HFF-Myc (cell line): ENCODE measurements around the gene DAND5.

ENCODE experiments used
- DNase-seq: peaks from one replicate; pipeline ENCODE4 v3.0.0-alpha.2; 2011; ENCODE audit warnings: low read depth; ENCODE audit errors: extremely low read depth
- H3K4me3 ChIP-seq: replicated peaks from 2 replicates; pipeline ENCODE4 v1.5.1; 2011; ENCODE audit warnings: low read depth, mild to moderate bottlenecking, control low read depth, low read length
- TF ChIP-seq, protein P1 (sequence below): IDR thresholded peaks from 2 replicates; pipeline ENCODE4 v1.5.1; 2012; ENCODE audit warnings: mild to moderate bottlenecking, low read depth, low read length, control low read depth; ENCODE audit errors: missing control alignments

Gene DAND5

DNA sequence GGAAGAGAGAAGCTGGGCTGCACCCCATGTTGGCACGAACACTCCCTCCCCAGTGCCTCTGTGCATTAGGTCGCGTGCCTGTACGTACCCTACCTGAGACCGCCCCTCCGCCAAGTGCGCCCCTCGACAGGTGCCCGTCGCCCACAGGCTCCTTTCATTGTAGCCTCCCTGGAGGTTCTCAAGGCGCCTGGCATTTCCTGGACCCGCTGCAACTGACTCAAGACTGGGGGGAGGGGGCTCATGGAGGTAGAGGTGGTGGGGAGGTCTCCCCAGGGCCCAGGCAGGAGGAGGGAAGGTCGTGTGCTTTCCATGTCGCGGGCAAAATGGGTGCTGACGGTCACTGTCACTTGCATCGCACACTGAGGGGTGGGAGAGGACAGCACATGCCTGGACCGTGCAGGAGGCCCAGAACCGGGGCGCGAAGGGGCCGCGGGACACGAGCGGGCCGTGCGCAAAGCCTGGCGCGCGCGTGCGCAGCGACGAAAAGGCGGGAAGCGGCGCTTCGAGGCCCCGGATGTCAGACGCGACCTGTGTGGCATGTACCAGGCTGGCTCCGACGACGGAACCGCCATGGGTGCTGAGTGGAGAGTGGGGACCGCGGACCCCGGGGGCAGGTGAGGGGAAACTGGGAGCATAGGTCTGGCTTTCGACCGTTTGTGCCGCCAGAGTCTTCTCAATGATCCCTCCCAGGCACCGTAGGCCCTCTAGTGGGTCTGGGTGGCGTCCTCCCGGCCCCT, 42.4 kb downstream of the DAND5 start:
- TF ChIP-seq, protein P1, sequence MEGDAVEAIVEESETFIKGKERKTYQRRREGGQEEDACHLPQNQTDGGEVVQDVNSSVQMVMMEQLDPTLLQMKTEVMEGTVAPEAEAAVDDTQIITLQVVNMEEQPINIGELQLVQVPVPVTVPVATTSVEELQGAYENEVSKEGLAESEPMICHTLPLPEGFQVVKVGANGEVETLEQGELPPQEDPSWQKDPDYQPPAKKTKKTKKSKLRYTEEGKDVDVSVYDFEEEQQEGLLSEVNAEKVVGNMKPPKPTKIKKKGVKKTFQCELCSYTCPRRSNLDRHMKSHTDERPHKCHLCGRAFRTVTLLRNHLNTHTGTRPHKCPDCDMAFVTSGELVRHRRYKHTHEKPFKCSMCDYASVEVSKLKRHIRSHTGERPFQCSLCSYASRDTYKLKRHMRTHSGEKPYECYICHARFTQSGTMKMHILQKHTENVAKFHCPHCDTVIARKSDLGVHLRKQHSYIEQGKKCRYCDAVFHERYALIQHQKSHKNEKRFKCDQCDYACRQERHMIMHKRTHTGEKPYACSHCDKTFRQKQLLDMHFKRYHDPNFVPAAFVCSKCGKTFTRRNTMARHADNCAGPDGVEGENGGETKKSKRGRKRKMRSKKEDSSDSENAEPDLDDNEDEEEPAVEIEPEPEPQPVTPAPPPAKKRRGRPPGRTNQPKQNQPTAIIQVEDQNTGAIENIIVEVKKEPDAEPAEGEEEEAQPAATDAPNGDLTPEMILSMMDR, result no peak
- no peak overlapping the region for H3K4me3 ChIP-seq

DNA sequence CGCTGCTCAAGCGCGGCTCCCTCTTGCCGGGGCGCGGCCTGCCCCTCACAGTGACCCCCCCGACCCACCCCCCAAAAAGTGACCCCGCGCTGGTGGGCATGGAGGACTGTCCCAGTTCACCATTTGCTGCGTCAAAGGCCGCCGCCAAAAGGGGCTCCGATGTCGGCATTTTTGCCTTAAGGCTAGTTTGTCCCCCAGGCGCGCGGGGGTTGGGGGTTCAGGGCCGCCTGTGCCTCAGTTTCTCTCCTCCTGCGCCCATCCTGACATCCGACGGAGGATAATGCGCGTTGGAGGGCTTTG, 43.0 kb downstream of the DAND5 start:
- TF ChIP-seq, protein P1, result no peak
- H3K4me3 ChIP-seq, result peak overlapping the region; percentile 35; the same call in 1 of the 2 replicates
- DNase-seq, result no peak

More for the DNA sequence above, 42.4 kb downstream of the DAND5 start:
- DNase-seq, result no peak

DNA sequence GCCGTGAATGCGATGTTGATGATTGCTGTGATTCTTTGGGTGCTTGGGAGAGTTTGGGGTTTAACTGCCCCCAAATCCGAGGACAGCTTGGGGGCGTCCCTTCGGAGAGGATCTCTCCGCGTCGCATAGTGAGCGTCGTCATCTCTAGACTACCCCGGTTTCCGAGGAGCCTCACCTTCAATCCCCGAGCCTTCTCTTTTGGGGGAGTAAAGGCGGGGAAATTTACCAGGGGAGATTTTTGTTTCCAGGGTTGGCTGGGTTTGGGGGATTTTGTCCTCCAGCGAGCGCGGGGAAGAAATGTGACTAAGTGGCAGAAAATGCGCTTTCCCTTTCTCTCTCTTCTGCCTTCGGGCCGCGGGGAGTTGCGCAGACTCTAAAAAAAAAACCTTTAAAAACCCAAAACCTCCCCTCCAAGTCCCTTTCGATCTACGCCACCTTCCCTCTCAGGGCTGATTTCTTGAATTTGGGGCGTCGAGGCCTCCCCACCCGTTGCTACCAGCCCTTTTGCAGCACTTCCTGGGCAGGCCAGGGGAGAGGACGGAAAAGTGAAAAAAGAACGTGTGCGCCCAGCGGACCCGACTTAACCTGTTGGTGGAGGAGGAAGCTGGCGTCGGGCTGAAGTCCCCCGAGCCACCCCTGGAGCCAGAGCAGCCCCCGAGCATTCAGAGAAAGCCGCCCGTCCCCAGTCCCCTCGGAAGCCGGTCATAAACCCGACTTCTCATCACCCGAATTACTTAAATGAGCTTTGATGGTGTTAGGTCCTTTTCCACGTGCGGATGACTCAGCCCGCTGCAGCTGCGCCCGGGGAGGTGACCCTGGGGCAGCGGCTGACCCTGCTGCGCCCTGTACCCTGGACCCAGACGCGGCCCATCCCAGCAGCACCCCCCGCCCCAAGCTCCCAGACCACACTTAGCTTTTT, 43.6 kb downstream of the DAND5 start:
- H3K4me3 ChIP-seq, result peak overlapping the region; percentile 35
- TF ChIP-seq, protein P1, result no peak
- no peak for DNase-seq

DNA sequence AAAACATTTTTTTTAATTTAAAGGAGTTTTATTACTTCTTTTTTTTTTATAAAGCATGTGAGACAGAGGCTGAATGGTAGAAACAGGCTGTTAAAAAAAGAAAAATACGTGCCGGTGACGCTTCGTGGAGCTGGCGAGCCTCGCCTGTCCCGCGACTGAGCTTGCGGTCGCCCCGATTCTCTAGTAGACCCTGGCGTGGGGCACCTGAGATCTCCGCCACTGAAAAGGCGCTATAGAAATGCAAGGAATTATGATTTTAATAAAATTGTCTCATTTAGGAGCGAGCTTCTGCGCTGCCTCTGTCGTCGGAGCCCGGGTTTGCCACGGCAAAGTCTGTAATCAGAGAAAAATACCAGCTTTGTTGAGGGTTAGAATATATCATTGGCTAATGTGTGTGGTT, 44.3 kb downstream of the DAND5 start:
- DNase-seq, result no peak
- TF ChIP-seq, protein P1, result no peak
- H3K4me3 ChIP-seq, result no peak overlapping the region

DNA sequence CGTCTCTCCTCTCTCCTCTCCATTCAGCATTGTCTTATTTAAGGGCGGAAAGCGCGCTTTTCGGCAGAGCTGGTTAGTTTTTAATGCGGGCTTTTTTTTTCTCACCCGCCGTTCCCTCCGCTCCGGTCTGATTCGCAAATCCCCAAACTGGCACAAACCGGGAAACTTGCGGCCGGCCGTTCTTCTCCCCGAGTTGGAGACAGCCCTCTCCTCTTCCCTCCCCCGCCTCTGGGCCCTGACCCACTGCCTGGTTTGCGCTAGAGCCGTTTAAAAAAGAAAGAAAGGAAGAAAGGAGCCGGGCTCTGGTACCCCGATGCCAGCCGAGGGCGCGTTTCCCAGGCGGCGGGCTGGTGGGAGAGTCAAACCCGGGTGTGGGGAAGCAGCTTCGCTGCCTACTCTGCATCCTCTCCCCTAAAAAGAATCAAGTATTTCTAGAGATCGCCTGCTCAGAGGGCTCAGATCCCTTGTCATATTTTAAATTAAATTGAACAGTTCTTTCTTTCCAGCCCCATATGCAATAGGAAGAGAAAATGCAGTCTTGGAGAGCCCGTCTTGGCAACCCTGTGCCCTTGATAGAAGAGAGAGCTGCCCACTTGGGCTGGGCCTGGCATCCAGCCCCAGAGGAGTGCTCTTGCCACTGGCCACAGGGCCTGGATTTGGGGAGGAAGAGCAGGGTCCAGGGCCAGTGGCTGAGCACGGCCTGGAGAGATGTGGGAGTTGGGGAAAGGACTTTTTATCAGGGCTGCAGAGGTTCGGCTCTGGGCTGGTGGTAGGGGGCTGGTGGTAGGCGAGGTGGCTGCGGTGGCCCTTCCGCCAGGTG, 44.9 kb downstream of the DAND5 start:
- TF ChIP-seq, protein P1, result no peak
- DNase-seq, result no peak
- no peak overlapping the region for H3K4me3 ChIP-seq

DNA sequence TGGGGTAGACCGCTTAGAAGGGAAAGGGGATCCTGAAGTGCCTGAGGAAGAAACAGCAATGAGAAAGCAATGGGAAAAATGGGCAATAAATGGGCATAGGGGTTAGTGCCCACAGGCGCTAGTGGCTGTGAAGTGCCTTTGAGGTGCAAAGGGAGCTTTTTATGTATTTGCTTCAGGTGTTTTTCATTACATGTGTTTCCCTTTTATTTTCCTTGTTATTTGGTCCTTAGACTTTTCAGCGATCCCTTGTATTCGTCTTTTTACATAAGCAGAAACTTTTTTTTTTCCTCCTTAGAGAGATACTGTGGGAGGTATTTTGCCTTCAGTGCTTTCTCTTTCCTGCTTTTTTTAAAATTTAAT, 45.5 kb downstream of the DAND5 start:
- no peak overlapping the region for H3K4me3 ChIP-seq
- no peak for DNase-seq
- TF ChIP-seq, protein P1, result no peak
